Stimulated activated CD4-positive, alpha-beta T cell treated with anti-CD3 and anti-CD28 coated beads, Interleukin-1b, Interleukin-23, amount 100 ng/mL, for 1 hour (primary cell): Measurements from ENCODE around the gene VOPP1.
A peak's percentile ranks its signal among the peaks of the same experiment; 100 is the strongest.

ENCODE experiments used
- DNase-seq, 2 donors: peaks; one replicate each; pipeline ENCODE4 v3.0.0-alpha.2; 2020; ENCODE audit warnings: low read depth in 2 of 2

VOPP1 gene

DNA sequence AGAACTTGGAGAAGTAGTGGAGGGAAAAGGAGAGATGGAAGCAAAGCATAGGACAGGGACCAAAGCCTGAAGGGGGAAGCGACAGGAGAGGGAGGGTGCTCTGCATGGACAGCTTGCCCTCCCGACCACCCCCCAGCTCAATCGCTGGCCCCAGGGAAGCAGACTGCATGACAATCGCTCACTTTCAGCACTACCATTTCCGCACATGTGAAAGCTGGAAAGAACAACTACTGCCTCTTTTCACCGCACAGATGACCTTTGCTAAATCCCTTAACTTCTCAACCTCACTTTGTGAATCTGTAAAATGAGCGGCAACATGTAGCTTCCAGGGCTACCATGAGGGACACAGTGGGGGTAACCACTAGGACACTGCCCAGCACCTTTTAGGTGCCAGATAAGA is 17.1 kb downstream of the VOPP1 start:
- no peak for DNase-seq

GRCh38 chr7:55554038-55554437 is 18.3 kb downstream of the VOPP1 start:
- DNase-seq = no peak

DNA sequence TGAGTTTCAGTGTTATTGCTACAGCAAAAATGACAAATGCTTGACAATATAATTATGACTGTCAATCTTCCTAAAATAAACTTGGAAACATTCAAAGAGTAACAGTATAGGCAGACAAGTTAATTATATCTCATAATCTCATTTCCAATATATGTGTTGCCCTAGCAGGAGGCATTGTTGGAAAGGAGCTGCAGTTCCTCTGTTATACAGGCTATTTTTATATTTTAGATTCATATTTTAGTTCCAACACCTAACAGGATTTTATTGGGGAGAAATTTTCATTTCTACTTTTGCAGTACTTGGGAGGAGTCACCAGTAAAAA is 19.3 kb downstream of the VOPP1 start:
- DNase-seq = no peak

DNA sequence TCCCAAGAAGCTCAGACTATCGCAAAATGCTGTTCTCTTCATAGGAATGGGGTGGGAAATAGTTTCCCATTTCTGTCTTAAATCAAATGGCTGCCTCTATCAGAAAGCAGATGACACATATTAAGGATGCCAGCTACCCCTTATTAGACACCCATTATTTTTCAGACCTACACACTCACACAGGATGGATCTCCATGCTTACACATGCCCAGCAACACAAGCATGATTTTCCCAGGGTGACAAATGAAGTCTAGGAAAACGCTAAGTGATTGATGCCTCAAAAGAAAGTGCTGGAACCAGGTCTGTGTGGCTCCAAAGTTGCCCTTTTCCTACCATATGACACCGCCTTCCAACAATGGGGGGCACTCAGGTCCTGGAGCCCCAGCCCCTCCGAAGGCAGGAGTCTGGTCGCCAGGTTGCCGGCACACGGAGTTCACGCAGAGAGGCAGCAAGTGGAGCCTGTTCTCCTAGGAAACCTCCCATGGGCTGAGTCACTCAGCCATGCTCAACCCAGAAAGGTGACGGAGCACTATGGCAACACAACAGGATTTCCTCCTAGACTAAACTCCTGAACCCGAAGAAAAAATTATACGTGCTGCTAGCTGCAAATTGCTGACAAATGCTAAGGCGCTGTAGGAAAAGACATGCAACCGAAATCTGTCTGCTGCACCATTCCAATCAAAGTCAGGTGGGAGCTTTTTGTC is 19.8 kb downstream of the VOPP1 start:
- DNase-seq = no peak

- no peak for DNase-seq
Observed at GRCh38 chr7:55550841-55551537, 21.3 kb downstream of the VOPP1 start.

DNA sequence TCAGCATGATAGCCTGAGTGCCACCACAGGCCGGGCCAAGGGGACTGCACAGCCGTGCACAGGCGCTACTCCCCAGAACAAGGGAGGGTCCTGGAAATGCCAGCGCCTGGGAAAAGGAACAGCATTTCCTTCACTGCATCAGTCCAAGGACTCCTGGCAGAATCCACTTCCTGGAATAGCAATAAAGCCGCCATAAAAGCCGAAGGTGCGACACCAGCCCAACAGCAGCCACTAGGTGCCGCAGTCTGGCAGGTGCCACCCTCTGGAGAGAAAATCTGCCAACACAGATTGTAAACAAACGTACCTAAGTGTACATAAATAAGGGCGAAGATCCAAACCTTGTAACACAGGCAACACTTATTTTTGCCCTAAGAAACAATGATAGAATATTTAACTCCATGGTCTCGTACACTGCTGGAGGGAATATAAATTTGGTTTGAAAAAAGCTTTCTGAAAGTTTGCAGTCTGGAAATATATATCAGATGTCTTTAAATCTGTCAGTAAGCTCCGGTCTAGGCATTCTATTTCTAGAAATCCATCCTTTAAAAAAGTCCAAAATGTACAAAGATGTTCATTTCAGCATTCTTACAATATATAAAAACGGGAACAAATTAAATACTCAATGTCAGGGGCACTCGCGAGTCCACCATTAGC is 22.2 kb downstream of the VOPP1 start:
- DNase-seq = no peak

DNA sequence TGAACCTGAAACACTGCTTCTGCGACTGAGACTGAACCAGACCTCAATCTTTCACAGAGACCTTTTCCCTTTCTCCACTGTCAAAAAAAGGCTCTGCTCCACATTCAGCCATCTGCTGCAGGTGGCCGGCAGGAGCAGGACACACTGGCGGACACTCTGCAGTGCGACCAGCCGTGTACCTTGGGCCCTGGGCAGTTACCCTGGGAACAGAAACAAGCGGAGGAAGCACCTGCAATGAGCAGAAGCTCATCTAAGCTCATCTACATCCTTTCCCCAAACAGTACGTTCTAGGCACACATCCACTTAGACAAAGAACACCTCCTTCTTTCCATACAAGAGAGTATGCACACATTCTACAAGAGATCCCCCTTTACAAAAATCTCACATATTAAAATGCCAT is 22.8 kb downstream of the VOPP1 start:
- no peak for DNase-seq

DNA sequence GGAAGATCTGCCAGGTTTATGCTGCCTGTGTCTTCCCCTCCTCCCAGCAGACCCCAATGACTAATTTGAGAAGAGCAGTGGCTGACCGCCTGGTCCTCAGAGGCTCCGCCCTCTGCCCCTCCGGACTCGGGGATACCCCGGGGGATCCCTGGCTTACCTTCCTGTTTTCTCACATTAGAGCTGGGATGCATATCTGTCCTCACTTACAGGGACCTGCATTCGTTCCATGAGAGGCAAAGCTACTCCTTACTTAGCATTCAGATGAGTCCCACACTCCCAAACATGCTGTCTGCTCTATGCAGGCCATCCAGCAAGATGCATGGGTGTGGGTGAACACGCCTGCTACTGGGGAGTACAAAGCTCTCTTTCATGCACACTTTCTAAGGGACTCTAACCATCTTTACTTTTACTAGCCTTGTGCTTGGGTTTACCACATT is 24.0 kb downstream of the VOPP1 start:
- no peak for DNase-seq

DNA sequence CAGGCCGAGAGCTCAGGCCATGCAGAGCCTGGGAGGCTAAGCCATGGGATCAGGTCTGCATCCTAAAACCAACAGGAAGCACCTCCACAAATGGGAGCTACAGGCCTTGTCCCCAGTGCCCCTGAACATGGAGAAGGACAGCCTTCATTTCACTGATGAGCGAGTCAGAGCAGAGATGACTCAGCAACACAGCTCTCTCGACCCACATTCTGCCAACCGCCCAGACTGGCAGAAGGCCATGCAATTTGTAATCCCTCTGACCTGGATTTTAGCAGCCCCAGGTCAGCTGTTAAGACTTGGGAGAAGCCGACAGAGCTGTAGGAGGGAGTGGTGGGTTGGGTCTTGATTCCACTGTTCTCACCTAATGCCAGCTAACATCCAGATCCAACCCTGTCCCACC is 25.5 kb downstream of the VOPP1 start:
- no peak for DNase-seq

DNA sequence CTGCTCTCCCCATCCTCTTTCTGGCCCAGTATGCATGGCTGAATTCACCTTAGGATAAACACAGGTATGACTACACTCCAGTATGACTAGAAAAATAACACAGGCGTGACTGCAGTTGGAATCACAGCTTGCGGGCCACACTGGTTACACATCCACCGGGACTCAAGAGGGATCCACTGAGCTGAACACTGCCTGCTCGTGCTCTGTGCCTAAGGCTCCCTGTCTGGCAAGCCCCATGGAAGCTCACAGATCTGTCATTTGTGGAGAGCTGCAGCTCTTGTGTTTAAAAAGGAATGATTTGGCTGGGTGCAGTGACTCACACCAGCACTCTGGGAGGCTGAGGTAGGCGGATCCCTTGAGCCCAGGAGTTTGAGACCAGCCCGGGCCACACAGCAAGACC is 26.8 kb downstream of the VOPP1 start:
- DNase-seq = no peak

DNA sequence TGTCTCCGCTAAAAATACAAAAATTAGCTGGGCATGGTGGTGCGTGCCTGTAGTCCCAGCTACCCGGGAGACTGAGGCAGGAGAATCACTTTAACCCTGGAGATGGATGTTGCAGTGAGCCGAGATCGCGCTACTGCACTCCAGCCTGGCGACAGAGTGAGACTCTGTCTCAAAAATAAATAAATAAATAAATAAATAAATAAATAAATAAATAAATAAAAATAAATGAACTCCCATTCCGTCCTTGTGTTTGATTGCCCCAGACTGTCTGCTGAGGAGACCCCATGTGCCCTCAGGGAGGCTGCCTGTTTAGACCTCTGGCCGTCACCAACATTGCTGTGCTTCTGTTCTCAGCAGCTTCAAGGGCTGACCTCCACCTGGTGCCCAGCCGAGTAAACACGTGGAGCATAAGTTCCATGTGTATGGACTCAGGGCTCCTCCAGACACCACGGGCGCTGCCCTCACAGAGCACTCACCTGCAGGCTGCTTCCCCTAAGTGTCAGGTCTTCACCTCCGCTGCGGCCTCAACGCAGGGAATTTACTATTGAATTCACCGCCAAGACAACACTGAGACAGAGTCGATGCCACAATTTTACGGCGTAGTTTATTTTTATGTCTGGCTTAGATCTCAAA is 32.0 kb downstream of the VOPP1 start:
- DNase-seq = no peak

DNA sequence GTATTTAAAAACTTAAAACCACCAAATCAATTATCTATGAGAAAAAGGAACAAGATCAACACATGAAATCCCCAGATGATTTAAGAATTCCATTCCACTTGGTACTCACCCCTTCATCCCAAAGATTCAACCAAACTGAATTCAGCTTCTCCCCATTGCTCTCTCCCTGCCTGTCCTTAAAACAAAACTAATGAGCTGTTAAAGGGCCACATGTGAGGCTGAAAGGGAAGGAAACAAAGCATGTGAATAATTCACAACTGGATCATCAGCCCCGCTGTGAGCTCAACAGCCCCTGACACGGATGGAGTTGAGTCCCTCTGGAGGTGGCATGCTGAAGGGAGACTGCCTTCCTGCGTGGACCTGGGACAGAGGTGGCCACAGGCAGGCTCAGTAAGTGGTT is 32.9 kb downstream of the VOPP1 start:
- no peak for DNase-seq

DNA sequence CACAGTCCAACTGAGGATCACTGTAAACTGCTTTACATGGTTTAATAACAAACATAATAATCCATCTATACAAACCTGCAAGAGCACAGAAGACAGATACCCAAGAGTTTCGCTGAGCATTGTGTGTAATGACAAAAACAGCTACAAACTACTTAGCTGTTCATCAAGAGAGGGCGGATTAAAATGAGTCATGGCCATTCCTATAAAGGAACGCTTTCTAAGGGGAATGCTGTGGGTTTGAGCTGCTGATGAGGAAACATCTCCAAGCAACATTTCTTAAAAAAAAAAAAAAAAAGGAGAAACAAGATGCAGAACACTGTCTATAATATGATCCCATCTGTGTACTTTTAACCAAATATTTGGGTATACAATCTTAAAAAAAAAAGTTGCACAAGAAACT is 33.8 kb downstream of the VOPP1 start:
- DNase-seq = no peak

DNA sequence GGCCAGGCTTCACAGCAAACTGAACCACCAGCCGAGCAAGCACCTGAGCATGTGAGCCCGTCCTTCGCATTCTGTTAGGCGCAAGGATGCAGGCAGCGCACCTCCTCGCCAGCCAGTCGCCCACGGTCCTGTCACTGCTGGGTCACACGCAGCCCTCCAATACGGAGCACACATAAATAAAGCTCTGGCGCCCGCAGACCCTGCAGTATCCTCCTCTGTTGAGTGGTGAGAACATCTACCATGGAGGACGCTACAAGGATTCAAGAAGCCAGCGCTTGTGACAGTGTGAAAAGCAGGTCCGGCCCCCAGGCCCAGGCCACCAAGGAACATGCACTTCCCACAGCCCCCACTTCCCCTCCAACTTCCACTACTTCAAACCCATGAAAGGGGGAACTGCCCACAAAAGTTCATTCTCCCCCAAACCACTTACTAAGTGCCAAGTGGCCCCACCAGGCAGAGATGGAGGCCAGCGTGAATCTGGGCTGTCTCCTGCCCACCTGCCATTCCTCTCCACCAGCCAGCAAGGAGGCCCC is 34.8 kb downstream of the VOPP1 start:
- no peak for DNase-seq

DNA sequence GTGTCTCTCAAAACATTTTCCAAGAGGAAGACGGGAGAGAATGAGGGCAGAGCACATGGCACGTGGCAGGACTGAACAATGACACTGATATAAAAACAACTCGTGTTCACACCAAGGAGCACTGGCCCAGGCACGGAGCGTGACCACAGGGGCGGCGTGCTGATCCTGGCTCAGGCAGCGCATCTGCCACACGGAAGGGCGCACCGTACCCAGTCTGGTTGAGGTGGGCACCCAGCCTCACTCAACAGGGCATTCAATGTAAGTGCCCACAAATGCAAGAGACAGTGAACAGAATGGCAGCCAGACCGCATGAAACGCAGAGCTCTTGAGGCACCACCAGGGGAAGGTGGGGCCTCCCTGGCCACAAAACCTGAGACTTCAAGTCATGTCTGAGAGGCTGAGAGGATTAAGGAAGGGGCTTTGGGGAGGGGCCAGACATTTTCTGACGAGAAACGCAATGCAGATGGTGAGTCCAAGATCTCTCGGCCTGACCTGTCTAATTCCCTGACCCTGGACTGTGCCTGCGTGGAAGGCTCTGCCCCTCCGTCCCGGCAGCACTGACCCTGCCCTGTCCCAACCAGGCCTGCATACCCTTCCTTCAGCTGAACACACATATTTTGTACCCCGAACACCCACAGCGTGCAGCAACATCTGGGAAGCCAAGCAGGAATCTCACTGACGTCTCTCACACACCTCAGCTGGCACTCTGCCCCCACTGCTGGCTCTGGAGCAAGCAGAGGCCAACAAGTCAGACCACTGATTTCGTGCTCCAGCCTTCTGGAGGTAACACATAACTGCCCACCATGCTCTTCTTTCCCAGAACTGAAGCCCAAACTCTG is 35.5 kb downstream of the VOPP1 start:
- DNase-seq = no peak

GRCh38 chr7:55535617-55536016 is 36.7 kb downstream of the VOPP1 start:
- DNase-seq = no peak

GRCh38 chr7:55534916-55535590 is 37.2 kb downstream of the VOPP1 start:
- DNase-seq = no peak

GRCh38 chr7:55534262-55534915 is 37.9 kb downstream of the VOPP1 start:
- peak in 1 of 2 donors; percentile 37 for DNase-seq

DNA sequence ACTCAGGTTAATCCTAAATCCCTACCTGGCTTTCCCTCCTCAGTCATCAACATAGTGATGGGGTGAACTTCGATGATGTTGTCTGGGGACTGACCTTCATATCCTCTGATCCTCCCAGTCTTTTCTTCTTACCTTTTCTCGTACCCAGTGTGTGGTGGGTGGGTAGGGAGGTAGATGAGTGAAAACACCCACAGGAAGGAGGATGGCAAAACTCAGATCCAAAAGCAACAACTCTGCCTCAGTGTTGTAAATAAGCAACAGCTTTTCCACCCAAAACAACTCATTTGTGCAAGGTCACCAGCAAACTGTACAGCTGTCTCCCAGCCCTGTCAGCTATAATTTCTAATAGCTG is 38.6 kb downstream of the VOPP1 start:
- no peak for DNase-seq

- peak in 1 of 2 donors; percentile 42 for DNase-seq
Observed at GRCh38 chr7:55533050-55533728, 39.1 kb downstream of the VOPP1 start.
